ENCODE data around the gene PRXL2A.

Gene PRXL2A

DNA sequence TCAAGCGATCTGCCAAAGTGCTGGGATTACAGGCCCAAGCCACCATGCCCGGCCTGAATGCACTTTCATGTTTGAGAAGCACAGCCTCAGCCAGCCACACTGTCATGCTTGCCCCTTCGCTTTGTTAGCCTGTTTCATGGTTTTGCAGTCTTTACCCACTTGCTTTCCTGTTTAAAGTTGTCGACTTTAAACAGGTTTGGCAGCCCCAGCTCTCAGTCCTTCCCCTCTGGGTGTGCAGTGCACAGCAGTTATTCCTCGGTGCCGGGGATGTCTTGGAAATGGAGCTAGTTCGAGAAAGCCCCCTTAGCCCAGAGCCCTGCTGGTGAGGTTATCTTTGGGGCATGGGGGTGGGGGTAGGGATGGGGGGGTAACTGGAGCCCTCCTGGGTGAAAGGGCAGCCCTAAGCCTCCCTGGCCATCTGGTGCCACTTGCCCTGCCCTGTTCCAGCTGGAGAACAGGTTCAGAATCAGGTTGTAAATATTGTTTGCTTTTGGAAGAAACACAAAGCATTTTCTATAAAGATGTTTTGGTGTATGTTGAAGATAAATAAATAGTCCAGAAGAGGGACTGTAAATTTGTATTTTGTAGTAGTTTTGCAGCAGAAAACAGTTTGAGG, 60.6 kb downstream of the PRXL2A start:
- no peak for DNase-seq (ENCODE audit: extremely low read depth, low read depth)
- TF ChIP-seq, protein P1, sequence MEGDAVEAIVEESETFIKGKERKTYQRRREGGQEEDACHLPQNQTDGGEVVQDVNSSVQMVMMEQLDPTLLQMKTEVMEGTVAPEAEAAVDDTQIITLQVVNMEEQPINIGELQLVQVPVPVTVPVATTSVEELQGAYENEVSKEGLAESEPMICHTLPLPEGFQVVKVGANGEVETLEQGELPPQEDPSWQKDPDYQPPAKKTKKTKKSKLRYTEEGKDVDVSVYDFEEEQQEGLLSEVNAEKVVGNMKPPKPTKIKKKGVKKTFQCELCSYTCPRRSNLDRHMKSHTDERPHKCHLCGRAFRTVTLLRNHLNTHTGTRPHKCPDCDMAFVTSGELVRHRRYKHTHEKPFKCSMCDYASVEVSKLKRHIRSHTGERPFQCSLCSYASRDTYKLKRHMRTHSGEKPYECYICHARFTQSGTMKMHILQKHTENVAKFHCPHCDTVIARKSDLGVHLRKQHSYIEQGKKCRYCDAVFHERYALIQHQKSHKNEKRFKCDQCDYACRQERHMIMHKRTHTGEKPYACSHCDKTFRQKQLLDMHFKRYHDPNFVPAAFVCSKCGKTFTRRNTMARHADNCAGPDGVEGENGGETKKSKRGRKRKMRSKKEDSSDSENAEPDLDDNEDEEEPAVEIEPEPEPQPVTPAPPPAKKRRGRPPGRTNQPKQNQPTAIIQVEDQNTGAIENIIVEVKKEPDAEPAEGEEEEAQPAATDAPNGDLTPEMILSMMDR (IDR thresholded peaks at IDR 0.05; ENCODE audit: low read depth, low read length): no peak

DNA sequence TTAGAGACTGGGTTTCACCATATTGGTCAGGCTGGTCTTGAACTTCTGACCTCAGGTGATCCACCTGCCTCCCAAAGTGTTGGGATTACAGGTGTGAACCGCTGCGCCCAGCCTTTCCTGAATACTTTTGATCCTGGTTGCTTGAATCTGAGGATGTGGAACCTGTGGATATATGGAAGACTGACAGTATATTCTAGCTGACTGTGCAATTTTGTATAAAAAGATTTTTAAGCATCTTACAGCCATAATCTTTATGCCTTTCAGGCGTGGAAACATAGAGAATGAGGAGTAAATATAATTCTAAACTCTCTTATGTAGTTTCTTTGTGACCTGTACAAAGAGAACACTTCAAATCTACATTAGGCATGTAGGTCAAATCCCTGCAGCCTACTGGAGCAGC, 61.9 kb downstream of the PRXL2A start:
- no peak for DNase-seq (ENCODE audit: extremely low read depth, low read depth)
- TF ChIP-seq, protein P1 (IDR thresholded peaks at IDR 0.05; ENCODE audit: low read depth, low read length): no peak

DNA sequence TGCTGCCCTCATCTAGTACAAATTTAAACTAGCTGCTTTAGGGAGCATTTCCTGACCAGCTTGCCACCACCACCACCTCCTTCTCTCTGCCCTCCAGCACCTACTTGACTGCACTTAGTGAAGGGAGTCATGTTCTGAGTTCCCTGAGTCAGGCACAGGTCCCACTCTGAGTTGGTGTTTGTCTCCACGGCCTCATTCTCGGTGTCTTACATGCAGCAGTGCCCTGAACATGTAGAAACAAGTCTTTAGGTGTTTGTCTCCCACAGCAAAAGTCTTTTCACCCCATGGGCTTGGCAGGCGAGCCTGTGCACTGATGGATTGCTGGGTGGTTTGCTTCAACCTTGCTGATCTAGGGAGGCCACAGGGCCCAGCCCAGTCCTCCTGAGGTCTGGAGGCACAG, 62.6 kb downstream of the PRXL2A start:
- TF ChIP-seq, protein P1 (IDR thresholded peaks at IDR 0.05; ENCODE audit: low read depth, low read length): no peak
- no peak for DNase-seq (ENCODE audit: extremely low read depth, low read depth)

DNA sequence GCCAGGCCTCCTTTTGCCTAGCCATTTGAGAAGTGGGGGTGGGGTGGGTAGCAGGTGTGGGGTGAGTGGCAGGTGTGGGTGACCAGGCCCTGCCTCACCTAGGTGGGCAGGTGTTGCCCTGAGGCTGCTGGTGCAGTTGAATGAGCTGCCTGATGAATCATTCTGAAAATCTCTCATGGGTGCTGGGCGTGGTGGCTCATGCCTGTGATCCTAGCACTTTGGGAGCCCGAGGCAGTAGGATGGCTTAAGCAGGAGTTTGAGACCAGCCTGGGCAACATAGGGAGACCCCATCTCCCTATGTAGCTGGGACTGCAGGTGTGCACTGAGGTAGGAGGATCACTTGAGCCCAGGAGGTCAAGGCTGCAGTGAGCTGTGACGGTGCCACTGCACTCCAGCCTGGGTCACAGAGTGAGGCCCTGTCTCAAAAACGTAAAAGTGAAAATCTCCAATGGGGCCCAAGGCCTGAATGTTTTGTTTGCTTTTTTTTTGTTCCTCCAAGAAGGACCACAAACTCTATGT, 63.4 kb downstream of the PRXL2A start:
- DNase-seq (ENCODE audit: extremely low read depth, low read depth): no peak
- TF ChIP-seq, protein P1 (IDR thresholded peaks at IDR 0.05; ENCODE audit: low read depth, low read length): no peak

DNA sequence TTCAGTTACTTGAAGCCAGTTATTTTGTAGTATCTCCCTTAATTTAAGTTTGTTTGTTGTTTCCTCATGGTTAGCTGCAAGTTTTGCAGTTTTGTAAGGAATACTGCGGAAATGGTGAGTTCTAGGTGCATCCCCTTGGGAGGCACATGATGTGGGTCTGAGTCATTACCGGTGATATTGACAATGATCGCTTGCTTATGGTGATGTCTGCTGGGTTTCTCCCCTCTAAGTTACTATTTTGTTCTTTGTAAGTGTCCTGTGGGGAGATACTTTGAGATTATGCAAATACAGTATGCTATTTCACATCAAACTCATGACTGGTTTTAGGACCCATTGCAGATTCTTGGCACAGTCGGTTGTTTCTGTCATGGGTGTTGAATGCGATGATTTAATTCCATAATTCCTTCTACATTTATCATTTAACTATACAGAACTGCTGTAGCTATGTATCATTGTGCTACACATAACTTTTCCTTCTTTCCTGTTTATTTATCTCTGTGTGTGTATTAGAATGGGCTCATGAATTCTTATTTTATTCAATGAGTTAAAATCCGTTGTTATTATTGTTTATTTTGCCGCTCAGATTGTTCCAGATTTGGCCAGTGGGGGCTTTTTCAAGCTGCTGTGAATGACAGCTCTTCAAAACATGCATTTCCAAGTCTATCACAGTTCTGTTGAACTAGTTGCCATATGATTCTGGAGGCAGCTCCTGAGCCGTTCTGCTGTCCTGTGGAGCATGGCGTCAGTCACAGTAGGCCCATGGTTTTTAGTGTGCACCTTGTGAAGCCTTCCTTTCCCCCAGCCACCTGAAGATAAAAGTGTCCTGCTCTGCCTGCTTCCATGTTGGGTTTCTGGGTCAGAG, 64.1 kb downstream of the PRXL2A start:
- TF ChIP-seq, protein P1 (IDR thresholded peaks at IDR 0.05; ENCODE audit: low read depth, low read length): no peak
- DNase-seq (ENCODE audit: extremely low read depth, low read depth): peak; percentile 72

DNA sequence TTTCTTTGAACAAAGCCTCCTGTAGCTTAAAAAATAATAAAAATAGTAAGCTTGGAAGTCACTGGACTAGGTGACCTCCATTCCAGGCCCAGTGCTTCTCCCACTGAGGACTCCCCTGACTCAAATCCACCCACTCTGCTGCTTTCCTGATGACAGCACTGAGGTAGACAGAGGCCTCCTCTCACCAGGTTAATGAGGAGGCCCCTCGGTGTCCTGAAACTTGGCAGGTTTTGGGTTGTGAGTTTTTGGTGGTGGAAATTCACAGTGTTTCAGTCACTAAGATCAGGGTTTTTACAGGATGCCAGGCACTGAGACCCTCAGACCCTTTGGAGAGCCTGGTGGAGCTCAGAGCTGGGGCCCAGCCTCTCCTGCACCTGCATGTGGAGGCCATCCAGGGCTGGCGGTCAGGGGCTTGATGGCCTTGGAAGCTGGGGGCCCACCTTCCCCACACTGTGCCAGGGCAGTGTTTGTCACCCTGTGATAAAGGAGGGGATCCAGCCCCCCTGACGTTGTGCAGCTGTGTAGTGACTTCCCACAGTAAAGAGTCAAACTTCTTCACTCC, 64.8 kb downstream of the PRXL2A start:
- TF ChIP-seq, protein P1 (IDR thresholded peaks at IDR 0.05; ENCODE audit: low read depth, low read length): no peak
- DNase-seq (ENCODE audit: extremely low read depth, low read depth): no peak
